ENCODE measurements around the gene LIM2.
A peak's percentile ranks its signal among the peaks of the same experiment; 100 is the strongest.

LIM2 gene

DNA sequence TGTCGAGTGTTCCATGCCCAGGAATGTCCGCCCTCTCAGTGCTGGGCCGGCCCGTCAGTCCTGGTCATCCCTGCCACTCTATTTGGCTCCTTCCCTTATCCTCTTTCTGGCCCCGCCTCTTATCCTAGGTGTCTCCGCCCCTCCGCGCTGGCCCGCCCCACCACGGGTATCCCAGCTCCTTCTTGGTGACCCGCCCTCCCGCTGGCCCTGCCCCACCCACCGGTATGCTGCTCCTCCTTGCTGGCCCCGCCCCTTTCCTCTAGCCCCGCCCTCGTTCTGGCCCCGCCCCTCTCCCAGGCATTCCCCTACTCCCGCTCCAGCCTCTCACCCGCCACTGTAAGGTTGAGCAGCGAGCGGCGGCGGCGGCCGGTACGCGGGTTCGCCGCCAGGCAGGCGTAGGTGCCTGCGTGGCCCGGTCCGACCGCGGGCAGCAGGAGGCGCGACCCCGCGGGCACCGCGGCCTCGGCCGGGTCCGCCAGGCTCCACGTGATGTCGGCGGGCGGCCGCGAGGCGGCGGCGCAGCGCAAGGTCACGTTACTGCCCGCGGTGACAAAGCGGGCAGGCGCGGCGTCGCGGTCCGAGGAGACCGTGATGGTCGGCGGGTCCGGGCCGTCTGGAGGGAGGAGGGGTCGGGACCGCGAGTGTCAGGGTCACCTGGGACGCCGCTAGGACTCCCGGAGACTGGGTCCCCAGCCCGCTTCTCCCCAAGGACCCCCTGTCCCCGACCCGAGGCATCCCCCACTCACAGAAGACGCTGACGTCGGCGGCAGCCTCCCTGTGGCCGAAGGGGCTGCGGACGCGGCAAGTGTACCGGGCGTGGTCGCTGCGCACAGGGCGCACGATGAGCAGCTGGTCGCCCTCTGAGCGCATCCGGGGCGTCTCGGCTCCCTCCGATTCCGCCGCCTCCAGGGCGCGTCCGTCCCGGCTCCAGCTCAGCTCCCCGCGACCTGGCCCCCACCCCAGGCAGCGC, 47.8 kb downstream of the LIM2 start:
- Histone ChIP-seq H3K4me1 (ENCODE audit: control insufficient read depth in 1 of 2, insufficient read depth in 2 of 2, low read length in 2 of 2) (peaks cover 2 to 7% of the 10 kb centered on the region in 2 experiments), H3K27ac (ENCODE audit: low read depth, low read length) (no peak overlapping the region), H2AK5ac (ENCODE audit: low read length) (no peak overlapping the region), H2BK5ac (ENCODE audit: low read depth, low read length, poor library complexity) (no peak overlapping the region), H3K79me1 (ENCODE audit: low read length) (peaks cover 7% of the 10 kb centered on the region), H3K14ac (ENCODE audit: low read length) (no peak overlapping the region), H2BK120ac (ENCODE audit: insufficient read depth, low read length, poor library complexity) (no peak overlapping the region), H4K8ac (ENCODE audit: low read depth, low read length) (peak overlapping the region; percentile 75), H3K4ac (ENCODE audit: low read depth, low read length) (no peak overlapping the region), H3K18ac (ENCODE audit: low read length) (peak overlapping the region; percentile 47), H3K27me3 (ENCODE audit: insufficient read depth, low read length) (peaks cover 9% of the 10 kb centered on the region), H3K36me3 (ENCODE audit: control insufficient read depth in 1 of 2, insufficient read depth in 2 of 2, low read length in 2 of 2) (peaks cover 4 to 5% of the 10 kb centered on the region in 2 experiments), H4K12ac (ENCODE audit: low read depth, low read length) (peak overlapping the region; percentile 56), H3K23ac (ENCODE audit: low read length) (no peak overlapping the region), H4K91ac (ENCODE audit: low read depth, low read length) (no peak overlapping the region), H3K9me3 (ENCODE audit: insufficient read depth, low read depth, low read length) (no peaks in the 10 kb centered on the region), H3K79me2 (ENCODE audit: control insufficient read depth, insufficient read depth, low read length, poor library complexity) (no peaks in the 10 kb centered on the region), H3K4me3 (ENCODE audit: low read depth, low read length) (peak overlapping the region; percentile 61), H3K9ac (ENCODE audit: low read length) (no peak overlapping the region), H2BK12ac (ENCODE audit: low read length) (no peak overlapping the region), H3K4me2 (ENCODE audit: low read length) (peak overlapping the region; percentile 83), H2AFZ (ENCODE audit: insufficient read depth, low read length, poor library complexity) (peak overlapping the region; percentile 64)
- peak; percentile 96 for DNase-seq
- WGBS (ENCODE audit: extremely low coverage, insufficient coverage, insufficient read length): no CpG with 5 or more reads among the region's 107 CpGs

DNA sequence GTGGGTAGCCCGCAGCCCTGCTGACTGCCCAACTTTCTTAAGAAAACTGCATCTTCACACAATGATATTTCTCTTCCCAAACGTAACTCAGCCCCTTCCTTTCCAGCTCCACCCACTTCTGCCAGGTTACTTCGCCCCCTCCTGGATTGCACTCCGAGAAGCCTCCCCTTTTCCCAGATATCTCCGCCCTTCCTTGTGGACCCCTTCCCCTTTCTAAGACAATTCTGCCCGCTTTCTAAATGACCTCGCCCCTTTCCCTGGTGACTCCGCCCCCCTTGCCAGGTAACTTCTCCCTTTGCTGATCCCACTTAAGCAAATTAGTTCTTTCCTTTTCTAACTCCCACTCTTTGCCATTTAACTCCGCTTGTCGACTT, 48.5 kb downstream of the LIM2 start:
- Histone ChIP-seq H3K9ac (ENCODE audit: low read length) (no peak overlapping the region), H3K14ac (ENCODE audit: low read length) (no peak overlapping the region), H3K27ac (ENCODE audit: low read depth, low read length) (no peak overlapping the region), H3K27me3 (ENCODE audit: insufficient read depth, low read length) (peaks cover 9% of the 10 kb centered on the region), H4K8ac (ENCODE audit: low read depth, low read length) (peak overlapping the region; percentile 49), H2AFZ (ENCODE audit: insufficient read depth, low read length, poor library complexity) (peak overlapping the region; percentile 97), H3K4me2 (ENCODE audit: low read length) (peak overlapping the region; percentile 65), H3K36me3 (ENCODE audit: control insufficient read depth in 1 of 2, insufficient read depth in 2 of 2, low read length in 2 of 2) (no peaks in the 10 kb centered on the region), H2AK5ac (ENCODE audit: low read length) (no peak overlapping the region), H3K79me1 (ENCODE audit: low read length) (peaks cover 7% of the 10 kb centered on the region), H3K79me2 (ENCODE audit: control insufficient read depth, insufficient read depth, low read length, poor library complexity) (no peaks in the 10 kb centered on the region), H2BK120ac (ENCODE audit: insufficient read depth, low read length, poor library complexity) (no peak overlapping the region), H2BK12ac (ENCODE audit: low read length) (no peak overlapping the region), H3K4me1 (ENCODE audit: control insufficient read depth in 1 of 2, insufficient read depth in 2 of 2, low read length in 2 of 2) (peaks cover 2 to 7% of the 10 kb centered on the region in 2 experiments), H3K9me3 (ENCODE audit: insufficient read depth, low read depth, low read length) (no peaks in the 10 kb centered on the region), H3K23ac (ENCODE audit: low read length) (no peak overlapping the region), H3K18ac (ENCODE audit: low read length) (no peak overlapping the region), H3K4ac (ENCODE audit: low read depth, low read length) (no peak overlapping the region), H2BK5ac (ENCODE audit: low read depth, low read length, poor library complexity) (no peak overlapping the region), H3K4me3 (ENCODE audit: low read depth, low read length) (peak overlapping the region; percentile 74), H4K12ac (ENCODE audit: low read depth, low read length) (no peak overlapping the region), H4K91ac (ENCODE audit: low read depth, low read length) (no peak overlapping the region)
- DNase-seq: no peak
- no CpG with 5 or more reads among the region's 10 CpGs for WGBS (ENCODE audit: extremely low coverage, insufficient coverage, insufficient read length)

DNA sequence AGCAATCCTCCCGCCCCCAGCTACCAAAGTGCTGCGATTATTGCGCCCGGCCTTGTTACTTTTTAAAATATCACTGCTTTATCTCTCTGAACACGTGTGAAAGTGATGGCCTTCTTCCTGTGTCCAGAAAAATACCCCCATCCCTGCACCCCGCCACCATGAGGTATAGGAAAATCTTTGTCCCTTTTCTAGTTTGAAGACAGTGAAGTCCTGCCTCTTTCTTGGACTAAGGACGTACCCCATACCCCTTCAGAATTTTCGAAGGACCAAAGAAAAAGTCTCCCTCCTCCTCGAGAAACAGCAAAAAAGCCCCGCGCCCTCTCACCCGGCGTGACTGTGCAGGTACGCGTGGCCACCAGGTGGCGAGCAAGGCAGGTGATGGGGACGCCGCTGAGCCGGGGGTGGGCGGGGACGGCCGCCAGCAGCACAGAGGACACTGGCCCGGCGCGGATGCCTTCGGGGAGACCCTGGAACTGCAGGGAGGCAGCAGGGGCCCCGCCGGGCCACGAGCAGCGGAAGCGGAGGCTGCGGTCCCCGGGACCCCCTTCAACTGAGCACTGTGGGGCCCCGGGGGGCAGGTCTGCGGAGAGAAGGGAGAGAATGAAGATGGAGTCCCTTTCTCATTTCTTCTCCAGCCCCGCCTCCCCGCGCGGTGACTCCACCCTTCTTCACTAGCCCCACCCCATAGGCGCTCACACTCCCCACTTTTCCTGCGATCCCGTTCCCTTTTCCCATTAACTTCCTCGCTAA, 49.0 kb downstream of the LIM2 start:
- Histone ChIP-seq H3K4me1 (ENCODE audit: control insufficient read depth in 1 of 2, insufficient read depth in 2 of 2, low read length in 2 of 2) (peaks cover 2 to 7% of the 10 kb centered on the region in 2 experiments), H3K9me3 (ENCODE audit: insufficient read depth, low read depth, low read length) (no peaks in the 10 kb centered on the region), H4K8ac (ENCODE audit: low read depth, low read length) (peak overlapping the region; percentile 64), H2BK120ac (ENCODE audit: insufficient read depth, low read length, poor library complexity) (no peak overlapping the region), H3K4me3 (ENCODE audit: low read depth, low read length) (peak overlapping the region; percentile 74), H3K4ac (ENCODE audit: low read depth, low read length) (no peak overlapping the region), H2AFZ (ENCODE audit: insufficient read depth, low read length, poor library complexity) (peak overlapping the region; percentile 97), H3K4me2 (ENCODE audit: low read length) (peak overlapping the region; percentile 65), H3K23ac (ENCODE audit: low read length) (no peak overlapping the region), H4K12ac (ENCODE audit: low read depth, low read length) (no peak overlapping the region), H3K79me1 (ENCODE audit: low read length) (peaks cover 7% of the 10 kb centered on the region), H3K18ac (ENCODE audit: low read length) (no peak overlapping the region), H3K36me3 (ENCODE audit: control insufficient read depth in 1 of 2, insufficient read depth in 2 of 2, low read length in 2 of 2) (no peaks in the 10 kb centered on the region), H3K14ac (ENCODE audit: low read length) (no peak overlapping the region), H4K91ac (ENCODE audit: low read depth, low read length) (peak overlapping the region; percentile 40), H3K27ac (ENCODE audit: low read depth, low read length) (no peak overlapping the region), H3K79me2 (ENCODE audit: control insufficient read depth, insufficient read depth, low read length, poor library complexity) (no peaks in the 10 kb centered on the region), H2BK5ac (ENCODE audit: low read depth, low read length, poor library complexity) (no peak overlapping the region), H2AK5ac (ENCODE audit: low read length) (no peak overlapping the region), H2BK12ac (ENCODE audit: low read length) (no peak overlapping the region), H3K9ac (ENCODE audit: low read length) (no peak overlapping the region), H3K27me3 (ENCODE audit: insufficient read depth, low read length) (peaks cover 9% of the 10 kb centered on the region)
- peak; percentile 64 to 83 for DNase-seq
- WGBS (ENCODE audit: extremely low coverage, insufficient coverage, insufficient read length): no CpG with 5 or more reads among the region's 43 CpGs

DNA sequence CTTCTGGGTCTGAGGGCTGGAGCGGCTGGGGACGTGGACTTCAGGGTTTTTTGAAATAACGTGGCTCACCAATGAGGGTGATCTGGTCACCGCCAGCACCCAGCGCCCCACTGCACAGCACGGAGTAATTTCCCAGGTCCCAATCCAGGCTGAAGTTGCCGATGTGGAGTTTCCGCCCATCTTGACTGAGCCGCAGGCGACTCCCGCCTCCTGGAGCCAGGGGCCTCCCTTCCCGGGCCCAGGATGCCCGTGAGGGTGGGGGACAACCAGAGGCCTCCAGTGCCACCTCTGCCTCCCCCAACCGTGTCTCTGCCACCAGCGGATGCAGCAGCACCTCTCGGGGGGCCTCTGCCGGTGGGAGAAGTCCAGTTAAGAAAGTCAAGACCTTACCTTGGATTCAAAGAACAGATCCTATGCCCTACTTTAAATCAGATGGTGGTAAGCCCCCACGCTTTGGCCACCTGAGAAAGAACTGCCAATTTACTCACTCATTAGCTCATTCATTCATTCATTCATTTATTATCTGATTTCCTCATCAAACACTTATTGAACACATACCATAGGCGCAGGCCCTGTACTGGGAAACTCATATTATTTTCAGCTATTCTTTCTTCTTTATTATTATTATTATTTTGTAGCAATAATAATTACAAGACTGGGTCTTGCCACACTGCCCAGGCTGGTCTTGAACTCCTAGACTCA, 49.8 kb downstream of the LIM2 start:
- Histone ChIP-seq H2AFZ (ENCODE audit: insufficient read depth, low read length, poor library complexity) (no peak overlapping the region), H4K91ac (ENCODE audit: low read depth, low read length) (no peak overlapping the region), H3K14ac (ENCODE audit: low read length) (no peak overlapping the region), H2BK12ac (ENCODE audit: low read length) (no peak overlapping the region), H3K9ac (ENCODE audit: low read length) (no peak overlapping the region), H4K12ac (ENCODE audit: low read depth, low read length) (no peak overlapping the region), H2BK120ac (ENCODE audit: insufficient read depth, low read length, poor library complexity) (no peak overlapping the region), H2AK5ac (ENCODE audit: low read length) (no peak overlapping the region), H3K4me2 (ENCODE audit: low read length) (no peak overlapping the region), H3K27ac (ENCODE audit: low read depth, low read length) (no peak overlapping the region), H2BK5ac (ENCODE audit: low read depth, low read length, poor library complexity) (no peak overlapping the region), H3K27me3 (ENCODE audit: insufficient read depth, low read length) (peaks cover 9% of the 10 kb centered on the region), H3K79me1 (ENCODE audit: low read length) (peaks cover 7% of the 10 kb centered on the region), H3K4ac (ENCODE audit: low read depth, low read length) (no peak overlapping the region), H3K79me2 (ENCODE audit: control insufficient read depth, insufficient read depth, low read length, poor library complexity) (no peaks in the 10 kb centered on the region), H3K4me3 (ENCODE audit: low read depth, low read length) (no peak overlapping the region), H3K9me3 (ENCODE audit: insufficient read depth, low read depth, low read length) (no peaks in the 10 kb centered on the region), H3K18ac (ENCODE audit: low read length) (no peak overlapping the region), H3K4me1 (ENCODE audit: control insufficient read depth in 1 of 2, insufficient read depth in 2 of 2, low read length in 2 of 2) (peaks cover 2 to 7% of the 10 kb centered on the region in 2 experiments), H3K36me3 (ENCODE audit: control insufficient read depth in 1 of 2, insufficient read depth in 2 of 2, low read length in 2 of 2) (no peaks in the 10 kb centered on the region), H3K23ac (ENCODE audit: low read length) (no peak overlapping the region), H4K8ac (ENCODE audit: low read depth, low read length) (no peak overlapping the region)
- no CpG with 5 or more reads among the region's 19 CpGs for WGBS (ENCODE audit: extremely low coverage, insufficient coverage, insufficient read length)
- DNase-seq: no peak
